Astrocyte of the cerebellum (primary cell): ENCODE results near the gene RAD51B.

ENCODE experiments used
- DNase-seq: peaks from one replicate; pipeline ENCODE4 v3.0.0-alpha.2; 2011; ENCODE audit warnings: low read depth
- H3K4me3 ChIP-seq: 2 replicates; pipeline ENCODE4 v1.5.1; 2011; ENCODE audit warnings: mild to moderate bottlenecking, low read depth, low read length, moderate library complexity
- in situ Hi-C: cut with HindIII; loops from 2 replicates; pipeline ENCODE4 v1.10.0; 2017; ENCODE audit warnings: low sequenced_read_pairs
- TF ChIP-seq, protein P1 (sequence below): IDR thresholded peaks from 2 replicates; pipeline ENCODE4 v1.5.1; 2012; ENCODE audit warnings: low read length, low read depth, moderate library complexity, mild to moderate bottlenecking; ENCODE audit errors: missing control alignments

The RAD51B gene

DNA sequence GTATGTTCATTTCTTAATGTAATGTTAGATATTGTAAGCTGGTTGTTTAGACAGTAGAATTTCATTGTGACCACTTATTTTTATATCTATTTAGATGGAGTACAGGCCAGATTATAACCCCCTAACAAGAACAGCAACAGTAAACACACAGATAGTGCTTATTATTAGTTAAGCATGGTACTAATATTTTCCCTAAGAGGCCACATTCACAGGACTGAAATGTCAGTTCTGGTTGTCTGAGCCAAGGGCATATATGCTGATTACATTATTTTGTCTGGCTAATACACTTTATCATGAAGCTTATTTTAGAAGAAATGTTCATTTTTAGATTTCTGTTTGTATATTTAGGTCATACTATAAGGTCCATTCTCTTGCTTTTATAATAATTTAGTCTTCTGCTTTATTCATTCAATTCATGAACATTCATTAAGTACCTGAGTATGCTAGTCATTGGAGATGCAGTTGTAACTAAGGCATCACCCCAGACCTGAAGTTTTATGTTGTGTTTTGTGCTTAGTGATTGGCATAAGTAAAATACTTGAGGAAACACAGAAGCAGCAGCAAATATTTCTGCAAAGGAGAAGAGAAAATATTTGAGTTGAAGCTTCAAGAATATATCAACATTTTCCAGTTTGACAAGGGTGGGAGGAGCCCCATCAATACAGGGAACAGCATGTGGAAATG lies 413.7 kb downstream of the RAD51B start:
- in situ Hi-C loops, result no loop called here
- no peak for DNase-seq
- no peak overlapping the region for H3K4me3 ChIP-seq
- TF ChIP-seq, protein P1, sequence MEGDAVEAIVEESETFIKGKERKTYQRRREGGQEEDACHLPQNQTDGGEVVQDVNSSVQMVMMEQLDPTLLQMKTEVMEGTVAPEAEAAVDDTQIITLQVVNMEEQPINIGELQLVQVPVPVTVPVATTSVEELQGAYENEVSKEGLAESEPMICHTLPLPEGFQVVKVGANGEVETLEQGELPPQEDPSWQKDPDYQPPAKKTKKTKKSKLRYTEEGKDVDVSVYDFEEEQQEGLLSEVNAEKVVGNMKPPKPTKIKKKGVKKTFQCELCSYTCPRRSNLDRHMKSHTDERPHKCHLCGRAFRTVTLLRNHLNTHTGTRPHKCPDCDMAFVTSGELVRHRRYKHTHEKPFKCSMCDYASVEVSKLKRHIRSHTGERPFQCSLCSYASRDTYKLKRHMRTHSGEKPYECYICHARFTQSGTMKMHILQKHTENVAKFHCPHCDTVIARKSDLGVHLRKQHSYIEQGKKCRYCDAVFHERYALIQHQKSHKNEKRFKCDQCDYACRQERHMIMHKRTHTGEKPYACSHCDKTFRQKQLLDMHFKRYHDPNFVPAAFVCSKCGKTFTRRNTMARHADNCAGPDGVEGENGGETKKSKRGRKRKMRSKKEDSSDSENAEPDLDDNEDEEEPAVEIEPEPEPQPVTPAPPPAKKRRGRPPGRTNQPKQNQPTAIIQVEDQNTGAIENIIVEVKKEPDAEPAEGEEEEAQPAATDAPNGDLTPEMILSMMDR, result no peak

DNA sequence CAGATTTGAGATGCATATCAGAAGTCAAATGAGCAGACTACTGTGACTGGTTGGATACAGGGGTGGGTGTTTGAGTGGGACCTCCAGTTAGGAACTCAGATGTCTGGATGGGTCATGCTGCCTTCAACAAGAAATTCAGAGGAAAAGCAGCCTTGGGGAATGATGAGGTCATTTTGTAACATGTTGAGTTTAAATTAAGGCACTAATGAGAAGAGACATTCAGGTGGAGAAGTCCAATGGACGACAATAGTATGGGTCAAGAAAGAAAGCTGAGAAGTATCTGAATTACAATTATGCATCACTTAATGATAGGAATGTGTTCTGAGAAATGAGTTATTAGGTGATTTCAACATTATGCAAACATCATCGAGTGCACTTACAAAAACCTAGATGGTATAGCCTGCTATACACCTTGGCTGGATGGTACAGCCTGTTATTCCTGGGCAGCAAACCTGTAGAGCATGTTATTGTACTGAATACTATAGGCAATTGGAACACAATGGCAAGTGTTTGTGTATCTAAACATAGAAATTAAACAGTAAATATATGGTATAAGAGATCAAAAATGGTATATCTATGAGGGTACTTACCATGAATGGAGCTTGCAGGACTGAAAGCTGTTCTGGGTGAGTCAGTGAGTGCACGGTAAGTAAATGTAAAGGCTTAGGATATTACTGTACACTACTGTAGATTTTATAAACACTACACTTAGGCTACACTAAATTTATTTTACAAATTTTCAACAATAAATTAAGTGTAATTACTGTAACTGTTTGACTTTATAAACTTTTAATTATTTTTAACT lies 414.7 kb downstream of the RAD51B start:
- TF ChIP-seq, protein P1, result no peak
- no peak overlapping the region for H3K4me3 ChIP-seq
- no peak for DNase-seq
- in situ Hi-C loops, result no loop called here

DNA sequence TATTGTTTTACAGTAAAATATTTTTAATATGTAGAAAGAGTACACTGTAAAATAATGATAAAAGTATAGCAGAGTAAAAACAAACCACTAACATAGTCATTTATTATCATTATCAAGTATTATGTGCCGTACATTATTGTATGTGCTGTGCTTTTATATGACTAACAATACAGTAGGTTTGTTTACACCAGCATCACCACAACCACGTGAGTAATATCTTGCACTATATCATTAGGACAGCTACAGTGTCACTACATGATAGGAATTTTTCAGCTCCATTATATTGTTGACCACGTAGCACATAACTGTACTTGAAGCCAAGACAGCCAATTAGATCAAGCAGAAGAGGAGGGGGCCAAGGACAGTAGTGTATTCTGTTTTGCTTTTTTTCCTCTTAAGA lies 415.4 kb downstream of the RAD51B start:
- in situ Hi-C loops, result no loop called here
- TF ChIP-seq, protein P1, result no peak
- DNase-seq, result no peak
- no peak overlapping the region for H3K4me3 ChIP-seq

GRCh38 chr14:68236582-68237458 lies 417.2 kb downstream of the RAD51B start:
- in situ Hi-C loops, result no loop called here
- DNase-seq, result no peak
- TF ChIP-seq, protein P1, result no peak

GRCh38 chr14:68238551-68238950 lies 419.0 kb downstream of the RAD51B start:
- TF ChIP-seq, protein P1, result no peak
- no peak overlapping the region for H3K4me3 ChIP-seq
- in situ Hi-C loops, result no loop called here
- DNase-seq, result no peak

More at GRCh38 chr14:68236582-68237458, 417.2 kb downstream of the RAD51B start:
- no peak overlapping the region for H3K4me3 ChIP-seq

- TF ChIP-seq, protein P1, result no peak
- no peak for DNase-seq
- H3K4me3 ChIP-seq, result no peak overlapping the region
- in situ Hi-C loops, result no loop called here
Observed at GRCh38 chr14:68238976-68239375, 419.4 kb downstream of the RAD51B start.
